Motor neuron (in vitro differentiated cells): Measurements from ENCODE around the gene DHRS7C. TPM values are rescaled to one million over a fixed set of nuclear protein-coding genes. Genes with fewer than 3 reads are reported as not detected.
A peak's percentile ranks its signal among the peaks of the same experiment; 100 is the strongest.

Experiments
- ATAC-seq, 8 experiments: fragments of 200-7000 bp; cut with Tn5 transposase; replicated peaks in 6 of 8; 2 replicates each; pipeline ENCODE4 v1.8.0; 2021; ENCODE audit warnings: mild to moderate bottlenecking in 8 of 8, moderate library complexity in 8 of 8
- H3K27ac ChIP-seq, 2 donors: fragments of 250-450 bp; sonication (Bioruptor Pico); 2 replicates each; pipeline ENCODE4 v1.9.0; 2021; ENCODE audit warnings: antibody characterized with exemption in 2 of 2, mild to moderate bottlenecking in 2 of 2, moderate library complexity in 1 of 2
- H3K4me1 ChIP-seq, 2 donors: fragments of 250-450 bp; sonication (Bioruptor Pico); replicated peaks in 1 of 2; 2 replicates each; pipeline ENCODE4 v1.6.1; 2021; ENCODE audit warnings: antibody characterized with exemption in 2 of 2, mild to moderate bottlenecking in 2 of 2, moderate library complexity in 1 of 2
- H3K4me3 ChIP-seq, 5 donors: fragments of 250-450 bp; sonication (Bioruptor Pico); 2 replicates each; pipeline ENCODE4 v1.9.0; 2021; ENCODE audit warnings: antibody characterized with exemption in 5 of 5, mild to moderate bottlenecking in 5 of 5, moderate library complexity in 4 of 5
- WGBS, 10 experiments: fragments of 450-650 bp; shearing (Covaris generic); methylation state at CpG; one replicate each; pipeline ENCODE4 v1.0.0; 2022; 5-methylcytosine and 5-hydroxymethylcytosine counted together
- in situ Hi-C, 9 experiments: fragments of 400-800 bp; cut with MboI; loops; one replicate each; pipeline ENCODE4 v1.15.0; 2021; ENCODE audit warnings: low sequenced_read_pairs in 9 of 9, low pct_unique_long_range_greater_than_20kb in 2 of 9; ENCODE audit not compliant: unreplicated experiment in 9 of 9
- total RNA-seq, 8 experiments: library from RNA; unstranded; fragments of 300-600 nt; gene quantifications; 2 replicates each; pipeline versions ENCODE4 v1.2.3 to v1.2.4, GENCODE V29; 2022

Gene DHRS7C
- total RNA-seq, 8 experiments from 2014 or later: not detected

- Histone ChIP-seq H3K4me3 (no peak overlapping the region), H3K4me1 (no peaks in the 10 kb centered on the region), H3K27ac (no peak overlapping the region)
- ATAC-seq: peak in 2 of 8 experiments; percentile 51 to 54
- 40 to 100% (median 58%) methylated on average over 1 to 2 of the region's 3 CpGs; no CpG with 5 or more reads in 5 of the 10 experiments for WGBS, 10 experiments
- in situ Hi-C loops: no loop called here
Observed at GRCh38 chr17:9820448-9820847, 29.1 kb upstream of the DHRS7C start.

GRCh38 chr17:9818760-9819159 lies 27.4 kb upstream of the DHRS7C start:
- no peak overlapping the region for H3K27ac ChIP-seq
- no peak overlapping the region for H3K4me3 ChIP-seq
- no peaks in the 10 kb centered on the region for H3K4me1 ChIP-seq
- WGBS, 10 experiments: 17 to 100% (median 75%) methylated on average over 1 to 4 of the region's 4 CpGs; no CpG with 5 or more reads in 2 of the 10 experiments
- no peak for ATAC-seq
- in situ Hi-C loops: no loop called here

GRCh38 chr17:9817086-9817485 lies 25.7 kb upstream of the DHRS7C start:
- in situ Hi-C loops: no loop called here
- no peaks in the 10 kb centered on the region for H3K4me1 ChIP-seq
- WGBS, 10 experiments: 8 to 86% (median 50%) methylated on average over 1 to 8 of the region's 8 CpGs; no CpG with 5 or more reads in 1 of the 10 experiments
- no peak overlapping the region for H3K27ac ChIP-seq
- no peak overlapping the region for H3K4me3 ChIP-seq
- peak in 5 of 8 experiments; percentile 40 to 98 (median 72) for ATAC-seq

GRCh38 chr17:9816472-9816871 lies 25.1 kb upstream of the DHRS7C start:
- in situ Hi-C loops: no loop called here
- Histone ChIP-seq H3K4me1 (no peaks in the 10 kb centered on the region), H3K4me3 (no peak overlapping the region), H3K27ac (no peak overlapping the region)
- WGBS, 10 experiments: 33 to 100% (median 82%) methylated on average over 1 to 8 of the region's 10 CpGs; no CpG with 5 or more reads in 5 of the 10 experiments
- ATAC-seq: no peak

- no peak for ATAC-seq
- 56 to 100% (median 73%) methylated on average over 3 to 13 of the region's 14 CpGs; no CpG with 5 or more reads in 3 of the 10 experiments for WGBS, 10 experiments
- H3K4me3 ChIP-seq: no peak overlapping the region
- H3K4me1 ChIP-seq: no peaks in the 10 kb centered on the region
- in situ Hi-C loops: no loop called here
- no peak overlapping the region for H3K27ac ChIP-seq
Observed at GRCh38 chr17:9814337-9814945, 23.0 kb upstream of the DHRS7C start.

- no peak for ATAC-seq
- no peak overlapping the region for H3K27ac ChIP-seq
- H3K4me3 ChIP-seq: no peak overlapping the region
- 60 to 100% (median 89%) methylated on average over 1 to 8 of the region's 9 CpGs; no CpG with 5 or more reads in 2 of the 10 experiments for WGBS, 10 experiments
- in situ Hi-C loops: no loop called here
- H3K4me1 ChIP-seq: no peaks in the 10 kb centered on the region
Observed at GRCh38 chr17:9813166-9813565, 21.8 kb upstream of the DHRS7C start.

GRCh38 chr17:9811537-9811936 lies 20.1 kb upstream of the DHRS7C start:
- no peak overlapping the region for H3K4me3 ChIP-seq
- WGBS, 10 experiments: 0 to 86% (median 70%) methylated on average over 1 to 7 of the region's 11 CpGs; no CpG with 5 or more reads in 2 of the 10 experiments
- ATAC-seq: no peak
- no peaks in the 10 kb centered on the region for H3K4me1 ChIP-seq
- in situ Hi-C loops: no loop called here
- H3K27ac ChIP-seq: no peak overlapping the region

GRCh38 chr17:9811086-9811485 lies 19.7 kb upstream of the DHRS7C start:
- Histone ChIP-seq H3K4me1 (no peaks in the 10 kb centered on the region), H3K4me3 (no peak overlapping the region), H3K27ac (no peak overlapping the region)
- in situ Hi-C loops: no loop called here
- 25 to 100% (median 80%) methylated on average over 1 to 5 of the region's 5 CpGs; no CpG with 5 or more reads in 1 of the 10 experiments for WGBS, 10 experiments
- no peak for ATAC-seq

- Histone ChIP-seq H3K4me3 (no peak overlapping the region), H3K4me1 (no peaks in the 10 kb centered on the region), H3K27ac (no peak overlapping the region)
- no peak for ATAC-seq
- in situ Hi-C loops: no loop called here
- WGBS, 10 experiments: 0 to 82% (median 52%) methylated on average over 1 to 4 of the region's 4 CpGs; no CpG with 5 or more reads in 2 of the 10 experiments
Observed at GRCh38 chr17:9810100-9810949, 18.9 kb upstream of the DHRS7C start.

GRCh38 chr17:9809409-9809808 lies 18.0 kb upstream of the DHRS7C start:
- WGBS, 10 experiments: 43 to 95% (median 84%) methylated on average over 1 to 5 of the region's 8 CpGs; no CpG with 5 or more reads in 3 of the 10 experiments
- in situ Hi-C loops: no loop called here

GRCh38 chr17:9806699-9807098 lies 15.3 kb upstream of the DHRS7C start:
- Histone ChIP-seq H3K4me1 (no peaks in the 10 kb centered on the region), H3K27ac (no peak overlapping the region), H3K4me3 (no peak overlapping the region)
- 0 to 77% (median 40%) methylated on average over 1 to 6 of the region's 6 CpGs; no CpG with 5 or more reads in 1 of the 10 experiments for WGBS, 10 experiments
- in situ Hi-C loops: no loop called here
- no peak for ATAC-seq

More at GRCh38 chr17:9809409-9809808, 18.0 kb upstream of the DHRS7C start:
- Histone ChIP-seq H3K4me1 (no peaks in the 10 kb centered on the region), H3K4me3 (no peak overlapping the region), H3K27ac (no peak overlapping the region)
- ATAC-seq: no peak

GRCh38 chr17:9805769-9806168 lies 14.4 kb upstream of the DHRS7C start:
- no peak overlapping the region for H3K27ac ChIP-seq
- 32 to 100% (median 61%) methylated on average over 1 to 4 of the region's 4 CpGs; no CpG with 5 or more reads in 2 of the 10 experiments for WGBS, 10 experiments
- H3K4me3 ChIP-seq: no peak overlapping the region
- no peak for ATAC-seq
- H3K4me1 ChIP-seq: no peaks in the 10 kb centered on the region
- in situ Hi-C loops: no loop called here

GRCh38 chr17:9802697-9803096 lies 11.3 kb upstream of the DHRS7C start:
- no peak overlapping the region for H3K4me3 ChIP-seq
- ATAC-seq: peak in 2 of 8 experiments; percentile 71 to 78
- no peaks in the 10 kb centered on the region for H3K4me1 ChIP-seq
- in situ Hi-C loops: no loop called here
- WGBS, 10 experiments: 0 to 83% (median 5%) methylated on average over 1 to 2 of the region's 4 CpGs; no CpG with 5 or more reads in 4 of the 10 experiments
- no peak overlapping the region for H3K27ac ChIP-seq
